DND-41 (cell line): Measurements from ENCODE around the gene RPL15.

Experiments
- ATAC-seq: fragments of 200-7000 bp; cut with Tn5 transposase; 3 replicates; pipeline ENCODE4 v1.9.1; 2021; ENCODE audit warnings: low read depth; ENCODE audit not compliant: insufficient read depth
- DNase-seq: peaks from one replicate; pipeline ENCODE4 v3.0.0-alpha.2; 2020
- H2AFZ ChIP-seq: 2 replicates; pipeline ENCODE4 v1.6.0; 2012; ENCODE audit warnings: low read depth, low read length
- H3K27ac ChIP-seq: 2 replicates; pipeline ENCODE4 v1.5.1; 2012; ENCODE audit warnings: low read length, inconsistent platforms
- H3K27me3 ChIP-seq: fragments of 200-600 bp; sonication (generic); 2 replicates; pipeline ENCODE4 v1.6.0; 2012; ENCODE audit warnings: low read length, mild to moderate bottlenecking, inconsistent platforms; ENCODE audit not compliant: insufficient read depth, poor library complexity
- H3K36me3 ChIP-seq: 2 replicates; pipeline ENCODE4 v1.5.1; 2012; ENCODE audit warnings: low read length, inconsistent platforms; ENCODE audit not compliant: insufficient read depth
- H3K4me1 ChIP-seq: 2 replicates; pipeline ENCODE4 v1.5.1; 2012; ENCODE audit warnings: mild to moderate bottlenecking, low read length; ENCODE audit not compliant: insufficient read depth
- H3K4me2 ChIP-seq: 2 replicates; pipeline ENCODE4 v1.6.0; 2012; ENCODE audit warnings: mild to moderate bottlenecking, moderate library complexity, low read length, inconsistent platforms; ENCODE audit not compliant: insufficient read depth
- H3K4me3 ChIP-seq, 2 experiments: fragments of 200-600 bp in 1 of 2; shearing (Covaris generic) in 1 of 2; 2 replicates each; pipeline ENCODE4 v1.5.1; 2012 to 2016; ENCODE audit warnings: inconsistent platforms in 2 of 2, low read length in 2 of 2, mild to moderate bottlenecking in 2 of 2, low read depth in 1 of 2, moderate library complexity in 1 of 2
- H3K79me2 ChIP-seq: 2 replicates; pipeline ENCODE4 v1.6.0; 2012; ENCODE audit warnings: low read length, inconsistent platforms; ENCODE audit not compliant: insufficient read depth
- H3K9ac ChIP-seq: 2 replicates; pipeline ENCODE4 v1.6.0; 2012; ENCODE audit warnings: low read depth, mild to moderate bottlenecking, inconsistent platforms, low read length, moderate library complexity
- H3K9me3 ChIP-seq: 2 replicates; pipeline ENCODE4 v1.5.1; 2012; ENCODE audit warnings: low read length, moderate library complexity, mild to moderate bottlenecking, inconsistent platforms; ENCODE audit not compliant: insufficient read depth, severe bottlenecking
- H4K20me1 ChIP-seq: 2 replicates; pipeline ENCODE4 v1.6.0; 2012; ENCODE audit warnings: low read length; ENCODE audit not compliant: insufficient read depth
- CTCF ChIP-seq: IDR thresholded peaks from 2 replicates; pipeline ENCODE4 v1.5.1; 2012; ENCODE audit warnings: borderline replicate concordance, low read length, moderate library complexity, mild to moderate bottlenecking; ENCODE audit not compliant: poor library complexity, severe bottlenecking; ENCODE audit errors: extremely low read depth
- EZH2 ChIP-seq: IDR thresholded peaks from 3 replicates; pipeline ENCODE4 v1.6.1; 2012; ENCODE audit warnings: borderline replicate concordance, low read depth, mild to moderate bottlenecking, moderate library complexity, low read length, inconsistent platforms; ENCODE audit not compliant: severe bottlenecking

The RPL15 gene

GRCh38 chr3:23886311-23886710 lies 30.6 kb upstream of the RPL15 start:
- H3K27ac ChIP-seq: no peak overlapping the region
- no peak overlapping the region for H3K9ac ChIP-seq
- peaks cover 23% of the 10 kb centered on the region for H3K36me3 ChIP-seq

GRCh38 chr3:23888617-23889228 lies 28.2 kb upstream of the RPL15 start:
- TF ChIP-seq EZH2: no peak
- peak; percentile 81 for TF ChIP-seq CTCF
- Histone ChIP-seq H3K27ac (no peak overlapping the region), H3K4me3 (no peak overlapping the region), H3K27me3 (no peaks in the 10 kb centered on the region), H3K4me1 (no peaks in the 10 kb centered on the region), H3K9me3 (no peaks in the 10 kb centered on the region), H3K36me3 (peaks cover 31% of the 10 kb centered on the region), H2AFZ (no peak overlapping the region), H4K20me1 (peaks cover 28% of the 10 kb centered on the region), H3K4me2 (no peak overlapping the region), H3K79me2 (peaks cover 3% of the 10 kb centered on the region; the same call in 1 of the 2 replicates), H3K9ac (no peak overlapping the region)
- DNase-seq (no peak), ATAC-seq (no peak)

More at GRCh38 chr3:23886311-23886710, 30.6 kb upstream of the RPL15 start:
- DNase-seq (no peak), ATAC-seq (no peak)
- H3K27me3 ChIP-seq: no peaks in the 10 kb centered on the region
- H3K4me1 ChIP-seq: no peaks in the 10 kb centered on the region
- no peak for TF ChIP-seq CTCF
- TF ChIP-seq EZH2: no peak
- no peak overlapping the region for H2AFZ ChIP-seq
- no peak overlapping the region for H3K4me3 ChIP-seq
- H3K4me2 ChIP-seq: no peak overlapping the region
- no peaks in the 10 kb centered on the region for H3K9me3 ChIP-seq
- peaks cover 32% of the 10 kb centered on the region for H4K20me1 ChIP-seq
- H3K79me2 ChIP-seq: peaks cover 3% of the 10 kb centered on the region; the same call in 1 of the 2 replicates

- DNase-seq: no peak
- H4K20me1 ChIP-seq: peaks cover 26% of the 10 kb centered on the region
- H3K79me2 ChIP-seq: peaks cover 3% of the 10 kb centered on the region; the same call in 1 of the 2 replicates
- TF ChIP-seq EZH2 (no peak), CTCF (no peak)
- no peak overlapping the region for H3K9ac ChIP-seq
- H3K36me3 ChIP-seq: peaks cover 35% of the 10 kb centered on the region
- H3K9me3 ChIP-seq: no peaks in the 10 kb centered on the region
- ATAC-seq: no peak
- H3K4me2 ChIP-seq: no peak overlapping the region
- H2AFZ ChIP-seq: no peak overlapping the region
- H3K4me1 ChIP-seq: no peaks in the 10 kb centered on the region
- H3K27ac ChIP-seq: no peak overlapping the region
- H3K27me3 ChIP-seq: no peaks in the 10 kb centered on the region
- no peak overlapping the region for H3K4me3 ChIP-seq
Measured at GRCh38 chr3:23889386-23889785, 27.5 kb upstream of the RPL15 start.
